Kidney (tissue), 14 donors: ENCODE measurements around the gene ARHGAP11A. TPM values are rescaled to one million over a fixed set of nuclear protein-coding genes. Genes with fewer than 3 reads are reported as not detected.

Experiments
- DNase-seq, 5 donors: peaks; one replicate each; pipeline ENCODE4 v3.0.0-alpha.2; 2013 to 2020
- FAIRE-seq: peaks from 2 replicates; lab custom pipeline; 2012; peaks lifted over from hg19 to GRCh38; lab: Jason Lieb, UNC
- H3K27ac ChIP-seq, 2 donors: one replicate each; pipeline ENCODE4 v1.7.0; 2013; ENCODE audit warnings: low read depth in 2 of 2, low read length in 2 of 2, inconsistent platforms in 1 of 2
- H3K27me3 ChIP-seq: one replicate; pipeline ENCODE4 v1.7.1; 2013; ENCODE audit warnings: low read length, inconsistent platforms; ENCODE audit not compliant: control insufficient read depth, insufficient read depth
- H3K36me3 ChIP-seq, 3 donors: one replicate each; pipeline versions ENCODE4 v1.7.0 to v1.7.1; 2013; ENCODE audit warnings: low read length in 3 of 3, control low read depth in 1 of 3, inconsistent platforms in 1 of 3; ENCODE audit not compliant: insufficient read depth in 3 of 3, control insufficient read depth in 2 of 3
- H3K4me1 ChIP-seq, 3 donors: one replicate each; pipeline versions ENCODE4 v1.7.0 to v1.7.1; 2013; ENCODE audit warnings: low read length in 3 of 3, inconsistent platforms in 1 of 3, low read depth in 1 of 3; ENCODE audit not compliant: control insufficient read depth in 2 of 3, insufficient read depth in 2 of 3
- H3K4me3 ChIP-seq, 3 donors: one replicate each; pipeline versions ENCODE4 v1.7.0 to v1.8.1; 2013; ENCODE audit warnings: low read length in 3 of 3, control low read depth in 1 of 3, inconsistent platforms in 1 of 3
- H3K9ac ChIP-seq, 3 donors: one replicate each; pipeline versions ENCODE4 v1.7.0 to v1.7.1; 2013; ENCODE audit warnings: low read length in 3 of 3, control low read depth in 1 of 3, inconsistent platforms in 1 of 3
- H3K9me3 ChIP-seq, 3 donors: one replicate each; pipeline versions ENCODE4 v1.7.0 to v1.7.1; 2013; ENCODE audit warnings: low read length in 3 of 3, control low read depth in 1 of 3, inconsistent platforms in 1 of 3; ENCODE audit not compliant: control insufficient read depth in 2 of 3, insufficient read depth in 1 of 3
- intact Hi-C: fragments of 100-400 bp; cut with DNase I; formaldehyde crosslinking; loops from one replicate; pipeline ENCODE4 v1.11.1; 2022
- polyA plus RNA-seq: library from polyadenylated mRNA; stranded (reverse); fragments of 350-450 nt; fragmentation: Illumina TruSeq; extraction: RNeasy Lipid Tissue Mini Kit (QIAGEN cat#74804); gene quantifications from one replicate; pipeline ENCODE4 v1.2.3, GENCODE V29; 2014; ENCODE audit warnings: low read depth, low replicate concordance; ENCODE audit not compliant: insufficient read depth
- total RNA-seq: library from RNA; stranded (reverse); fragmentation: NEBNext Ultra II Directional; extraction: Animal tissue kit (Norgen Biotek cat#: 25700); gene quantifications from one replicate; pipeline ENCODE4 v1.2.1, GENCODE V29; 2021
- TF ChIP-seq, protein P1 (sequence below): IDR thresholded peaks from 3 replicates; pipeline ENCODE4 v1.5.1; 2012; ENCODE audit warnings: mild to moderate bottlenecking, moderate library complexity, borderline replicate concordance; ENCODE audit not compliant: insufficient read depth; ENCODE audit errors: extremely low read depth
- donor health status: control.
- donor health status: control.
- donor health status: control.
- donor health status: control.
- donor health status: control.
- donor health status: DM: yes; HTN: yes; CAD: no.
- donor health status: Normal renal cell carcinoma (clear cell type).

ARHGAP11A gene
- total and polyA plus RNA-seq, 2 donors from 2014 or later, result 0.73 to 4.6 TPM

DNA sequence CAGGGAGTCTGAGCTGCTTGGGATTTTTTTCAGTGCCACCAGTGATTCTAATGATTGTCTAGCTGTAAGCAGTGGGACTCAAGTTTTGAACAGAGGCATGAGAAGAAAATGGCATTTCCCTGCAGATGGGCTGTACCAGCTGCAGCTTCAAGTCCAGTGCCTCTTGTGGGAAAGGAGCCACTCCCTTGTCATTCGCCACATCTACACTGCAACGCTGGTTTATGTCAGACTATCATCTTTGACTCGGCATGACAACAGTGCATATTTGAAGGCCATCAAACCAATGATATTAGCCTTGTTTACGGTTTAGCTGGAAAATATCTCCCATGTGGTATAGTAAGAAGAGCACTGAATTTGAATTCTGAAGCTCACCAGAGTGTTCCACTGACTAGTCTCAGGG is 48.4 kb downstream of the ARHGAP11A start:
- intact Hi-C loops, result loop anchor here (10.0 kb wide), 1 partner anchor 321 kb away; no protein-coding TSS in a partner anchor
- Histone ChIP-seq H3K9ac (no peak overlapping the region), H3K4me1 (peaks cover 0 to 2% (median 0%) of the 10 kb centered on the region in 3 donors), H3K9me3 (no peaks in the 10 kb centered on the region), H3K4me3 (no peak overlapping the region), H3K36me3 (no peaks in the 10 kb centered on the region), H3K27me3 (no peaks in the 10 kb centered on the region), H3K27ac (no peak overlapping the region)
- FAIRE-seq, result no peak
- no peak for DNase-seq
- TF ChIP-seq, protein P1, sequence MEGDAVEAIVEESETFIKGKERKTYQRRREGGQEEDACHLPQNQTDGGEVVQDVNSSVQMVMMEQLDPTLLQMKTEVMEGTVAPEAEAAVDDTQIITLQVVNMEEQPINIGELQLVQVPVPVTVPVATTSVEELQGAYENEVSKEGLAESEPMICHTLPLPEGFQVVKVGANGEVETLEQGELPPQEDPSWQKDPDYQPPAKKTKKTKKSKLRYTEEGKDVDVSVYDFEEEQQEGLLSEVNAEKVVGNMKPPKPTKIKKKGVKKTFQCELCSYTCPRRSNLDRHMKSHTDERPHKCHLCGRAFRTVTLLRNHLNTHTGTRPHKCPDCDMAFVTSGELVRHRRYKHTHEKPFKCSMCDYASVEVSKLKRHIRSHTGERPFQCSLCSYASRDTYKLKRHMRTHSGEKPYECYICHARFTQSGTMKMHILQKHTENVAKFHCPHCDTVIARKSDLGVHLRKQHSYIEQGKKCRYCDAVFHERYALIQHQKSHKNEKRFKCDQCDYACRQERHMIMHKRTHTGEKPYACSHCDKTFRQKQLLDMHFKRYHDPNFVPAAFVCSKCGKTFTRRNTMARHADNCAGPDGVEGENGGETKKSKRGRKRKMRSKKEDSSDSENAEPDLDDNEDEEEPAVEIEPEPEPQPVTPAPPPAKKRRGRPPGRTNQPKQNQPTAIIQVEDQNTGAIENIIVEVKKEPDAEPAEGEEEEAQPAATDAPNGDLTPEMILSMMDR, result no peak

DNA sequence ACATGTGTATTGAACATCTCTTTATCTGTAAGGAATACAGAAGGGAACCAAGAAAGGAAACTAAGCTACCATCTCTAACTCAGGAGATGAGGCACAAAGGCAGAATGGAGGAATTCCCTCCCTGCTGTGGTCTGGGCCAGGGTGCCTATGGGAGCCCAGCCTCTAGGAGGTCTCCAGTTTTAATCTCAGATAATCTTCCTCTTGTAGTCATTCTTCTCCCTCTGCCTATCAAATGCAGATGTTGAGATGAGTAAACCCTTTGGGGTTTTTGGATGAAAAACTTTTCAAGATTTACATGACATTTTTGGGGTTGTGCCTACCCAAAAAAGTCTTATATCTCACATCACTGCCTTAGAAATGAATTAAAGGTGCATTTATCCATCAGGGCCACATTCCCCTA is 49.5 kb downstream of the ARHGAP11A start:
- DNase-seq, result no peak
- Histone ChIP-seq H3K9me3 (no peaks in the 10 kb centered on the region), H3K27ac (no peak overlapping the region), H3K4me3 (no peak overlapping the region), H3K36me3 (no peaks in the 10 kb centered on the region), H3K9ac (no peak overlapping the region), H3K4me1 (no peaks in the 10 kb centered on the region), H3K27me3 (no peaks in the 10 kb centered on the region)
- TF ChIP-seq, protein P1, result no peak
- intact Hi-C loops, result loop anchor here (10.0 kb wide), 1 partner anchor 320 kb away; no protein-coding TSS in a partner anchor
- no peak for FAIRE-seq

DNA sequence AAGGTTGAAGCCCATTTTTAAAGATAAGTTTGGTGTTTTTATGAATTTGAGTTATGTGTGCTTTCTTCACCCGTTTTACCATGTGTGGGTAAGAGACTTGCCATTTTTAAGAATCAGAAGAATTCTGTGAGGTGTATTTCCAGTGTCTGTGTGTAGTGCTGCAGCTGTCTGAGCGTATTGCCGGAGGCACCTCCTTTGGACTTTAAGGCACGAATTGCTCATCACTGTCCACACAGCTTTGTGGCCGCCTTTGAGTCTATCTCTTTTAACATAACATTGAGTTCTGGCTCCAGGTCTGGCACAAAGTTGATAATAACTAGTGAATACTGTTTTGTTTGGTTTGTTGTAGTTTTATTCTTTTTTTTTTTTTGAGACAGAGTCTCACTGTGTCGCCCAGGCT is 52.0 kb downstream of the ARHGAP11A start:
- H3K9me3 ChIP-seq, result no peaks in the 10 kb centered on the region
- FAIRE-seq (no peak), DNase-seq (no peak)
- no peaks in the 10 kb centered on the region for H3K27me3 ChIP-seq
- H3K36me3 ChIP-seq, result no peaks in the 10 kb centered on the region
- H3K9ac ChIP-seq, result no peak overlapping the region
- TF ChIP-seq, protein P1, result no peak
- H3K4me3 ChIP-seq, result no peak overlapping the region
- H3K4me1 ChIP-seq, result peaks cover 0 to 2% (median 0%) of the 10 kb centered on the region in 3 donors
- H3K27ac ChIP-seq, result no peak overlapping the region
- intact Hi-C loops, result loop anchor here (10.0 kb wide), 1 partner anchor 317 kb away; no protein-coding TSS in a partner anchor

DNA sequence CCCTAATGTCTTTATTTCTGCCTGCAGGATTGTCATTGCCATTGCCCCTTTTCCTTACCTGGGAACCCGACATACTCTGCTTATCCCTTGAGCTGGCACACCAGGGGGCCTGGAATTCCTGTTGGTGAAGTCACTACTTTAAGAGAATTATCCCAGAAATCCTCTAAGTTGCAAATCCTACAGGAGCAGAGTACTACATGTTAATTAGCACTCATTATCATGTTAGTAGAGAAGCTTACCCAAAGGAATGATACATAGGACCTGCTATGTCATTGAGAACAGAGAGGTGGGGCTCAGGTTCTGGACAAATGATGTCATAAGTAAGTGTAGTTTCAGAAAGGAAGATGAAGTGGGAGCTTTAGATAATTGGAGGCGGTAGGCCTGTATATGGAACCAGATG is 53.6 kb downstream of the ARHGAP11A start:
- no peak for DNase-seq
- Histone ChIP-seq H3K27me3 (no peaks in the 10 kb centered on the region), H3K4me3 (no peak overlapping the region), H3K27ac (no peak overlapping the region), H3K4me1 (peaks cover 0 to 2% (median 0%) of the 10 kb centered on the region in 3 donors), H3K9me3 (no peaks in the 10 kb centered on the region), H3K9ac (no peak overlapping the region), H3K36me3 (no peaks in the 10 kb centered on the region)
- FAIRE-seq, result no peak
- intact Hi-C loops, result loop anchor here (10.0 kb wide), 1 partner anchor 316 kb away; no protein-coding TSS in a partner anchor
- TF ChIP-seq, protein P1, result no peak
